Measurements from ENCODE around the gene POFUT2. TPM values are rescaled to one million over a fixed set of nuclear protein-coding genes. Genes with fewer than 3 reads are reported as not detected.

Gene POFUT2
- total RNA-seq, 4 donors from 2014 or later = 8.3 to 19.8 (median 17.0) TPM

GRCh38 chr21:45263534-45263933, 24.2 kb downstream of the POFUT2 start:
- no peak for TF ChIP-seq CTCF (IDR thresholded peaks at IDR 0.05; ENCODE audit: low read depth)

GRCh38 chr21:45262616-45263015, 25.1 kb downstream of the POFUT2 start:
- no peak for TF ChIP-seq CTCF (IDR thresholded peaks at IDR 0.05; ENCODE audit: low read depth)

- no peak for TF ChIP-seq CTCF (IDR thresholded peaks at IDR 0.05; ENCODE audit: low read depth)
These were observed 25.6 kb downstream of the POFUT2 start for GRCh38 chr21:45262041-45262581.

- no peak for TF ChIP-seq CTCF (IDR thresholded peaks at IDR 0.05; ENCODE audit: low read depth)
These were observed 26.6 kb downstream of the POFUT2 start for GRCh38 chr21:45261093-45261492.

- no peak for TF ChIP-seq CTCF (IDR thresholded peaks at IDR 0.05; ENCODE audit: low read depth)
These were observed 27.4 kb downstream of the POFUT2 start for GRCh38 chr21:45260191-45260825.

GRCh38 chr21:45259206-45259840, 28.4 kb downstream of the POFUT2 start:
- no peak for TF ChIP-seq CTCF (IDR thresholded peaks at IDR 0.05; ENCODE audit: low read depth)

GRCh38 chr21:45258466-45258865, 29.2 kb downstream of the POFUT2 start:
- TF ChIP-seq CTCF (IDR thresholded peaks at IDR 0.05; ENCODE audit: low read depth) = no peak

Data from subcutaneous adipose tissue (tissue), 4 donors.